ENCODE measurements around the gene TC2N.
"Not testable (repeated sequence)": the region's sequence is repeated elsewhere in the genome, so short reads cannot be mapped to it uniquely, and the experiment has no call there.

Gene TC2N

DNA sequence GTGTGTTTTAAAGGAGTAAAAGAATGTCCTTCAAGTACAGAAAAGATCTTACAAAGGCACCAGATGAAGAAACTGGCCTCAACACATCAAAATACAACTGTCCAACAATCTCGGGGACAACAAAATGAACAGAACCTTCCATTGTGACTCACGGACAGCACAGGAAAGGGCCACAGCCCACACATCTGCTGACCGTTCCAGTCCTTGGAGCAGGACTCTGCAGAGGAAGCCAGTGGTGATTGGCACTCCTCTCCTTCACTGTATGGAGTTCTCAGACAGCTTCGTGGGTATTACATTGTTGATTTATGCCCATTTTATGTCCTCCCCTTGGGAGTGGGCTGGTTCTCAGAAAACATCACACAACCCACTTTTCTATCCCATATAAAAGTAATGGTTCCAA lies 32.5 kb upstream of the TC2N start:
- Histone ChIP-seq H3K4me3 (no peak overlapping the region), H3K9me3 (no peaks in the 10 kb centered on the region), H3K36me3 (no peaks in the 10 kb centered on the region), H3K4me1 (peaks cover 0 to 99% (median 75%) of the 10 kb centered on the region in 4 donors), H3K27me3 (no peaks in the 10 kb centered on the region), H3K27ac (peak overlapping the region; percentile 67 to 89)
- DNase-seq: no peak
- TF ChIP-seq, protein P1, sequence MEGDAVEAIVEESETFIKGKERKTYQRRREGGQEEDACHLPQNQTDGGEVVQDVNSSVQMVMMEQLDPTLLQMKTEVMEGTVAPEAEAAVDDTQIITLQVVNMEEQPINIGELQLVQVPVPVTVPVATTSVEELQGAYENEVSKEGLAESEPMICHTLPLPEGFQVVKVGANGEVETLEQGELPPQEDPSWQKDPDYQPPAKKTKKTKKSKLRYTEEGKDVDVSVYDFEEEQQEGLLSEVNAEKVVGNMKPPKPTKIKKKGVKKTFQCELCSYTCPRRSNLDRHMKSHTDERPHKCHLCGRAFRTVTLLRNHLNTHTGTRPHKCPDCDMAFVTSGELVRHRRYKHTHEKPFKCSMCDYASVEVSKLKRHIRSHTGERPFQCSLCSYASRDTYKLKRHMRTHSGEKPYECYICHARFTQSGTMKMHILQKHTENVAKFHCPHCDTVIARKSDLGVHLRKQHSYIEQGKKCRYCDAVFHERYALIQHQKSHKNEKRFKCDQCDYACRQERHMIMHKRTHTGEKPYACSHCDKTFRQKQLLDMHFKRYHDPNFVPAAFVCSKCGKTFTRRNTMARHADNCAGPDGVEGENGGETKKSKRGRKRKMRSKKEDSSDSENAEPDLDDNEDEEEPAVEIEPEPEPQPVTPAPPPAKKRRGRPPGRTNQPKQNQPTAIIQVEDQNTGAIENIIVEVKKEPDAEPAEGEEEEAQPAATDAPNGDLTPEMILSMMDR (IDR thresholded peaks at IDR 0.05): no peak
- intact Hi-C loops (cut with DNase I; ENCODE audit: low total_unique reads): no loop called here

DNA sequence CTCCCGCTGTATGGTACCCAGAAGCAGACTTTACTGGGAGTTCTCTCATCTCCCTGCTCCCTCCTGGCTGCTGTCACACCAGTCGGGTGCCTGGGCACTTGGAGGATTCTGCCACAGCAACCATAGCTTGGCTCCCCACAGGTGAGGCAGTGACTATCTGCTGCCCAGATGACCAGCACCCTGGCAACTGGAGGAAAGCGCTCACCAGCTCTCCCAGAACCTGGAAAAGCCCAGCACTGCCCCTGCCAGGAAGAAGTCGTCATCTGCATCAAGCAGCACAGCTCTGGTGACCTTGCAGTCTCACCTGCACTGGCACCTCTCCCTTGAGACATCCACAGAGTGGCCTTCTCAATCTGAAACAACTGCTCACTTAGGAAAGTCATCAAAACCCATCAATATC lies 31.9 kb upstream of the TC2N start:
- H3K4me1 ChIP-seq: peaks cover 0 to 94% (median 72%) of the 10 kb centered on the region in 4 donors
- peak overlapping the region; percentile 67 to 89 for H3K27ac ChIP-seq

DNA sequence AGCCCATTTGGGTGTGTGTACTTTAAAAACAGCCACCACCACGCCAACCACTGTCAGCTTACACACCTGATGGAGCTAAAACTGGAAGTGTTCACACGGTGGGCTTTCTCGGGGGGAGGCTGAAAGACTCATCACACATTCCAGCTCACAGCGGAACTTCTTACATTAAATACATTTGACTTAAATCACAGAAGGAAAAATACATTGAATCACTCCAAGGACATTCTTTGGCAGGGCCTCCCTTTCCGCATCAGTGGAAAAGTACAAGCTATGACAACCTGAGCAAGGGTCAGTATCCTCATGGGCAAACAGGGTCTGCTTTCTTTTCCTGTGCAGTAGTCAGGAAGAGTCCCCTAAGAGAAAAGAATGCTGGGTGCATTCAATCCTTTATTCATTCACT lies 31.0 kb upstream of the TC2N start:
- Histone ChIP-seq H3K27ac (peak overlapping the region; percentile 64 to 89), H3K27me3 (no peaks in the 10 kb centered on the region), H3K36me3 (no peaks in the 10 kb centered on the region), H3K4me1 (peaks cover 0 to 92% (median 65%) of the 10 kb centered on the region in 4 donors), H3K9me3 (no peaks in the 10 kb centered on the region), H3K4me3 (no peak overlapping the region)
- DNase-seq: no peak
- TF ChIP-seq, protein P1 (IDR thresholded peaks at IDR 0.05): no peak
- intact Hi-C loops (cut with DNase I; ENCODE audit: low total_unique reads): no loop called here

More for the DNA sequence above, 31.9 kb upstream of the TC2N start:
- no peaks in the 10 kb centered on the region for H3K36me3 ChIP-seq
- no peak overlapping the region for H3K4me3 ChIP-seq
- intact Hi-C loops (cut with DNase I; ENCODE audit: low total_unique reads): no loop called here
- TF ChIP-seq, protein P1 (IDR thresholded peaks at IDR 0.05): no peak
- no peak for DNase-seq
- no peaks in the 10 kb centered on the region for H3K9me3 ChIP-seq
- H3K27me3 ChIP-seq: no peaks in the 10 kb centered on the region

DNA sequence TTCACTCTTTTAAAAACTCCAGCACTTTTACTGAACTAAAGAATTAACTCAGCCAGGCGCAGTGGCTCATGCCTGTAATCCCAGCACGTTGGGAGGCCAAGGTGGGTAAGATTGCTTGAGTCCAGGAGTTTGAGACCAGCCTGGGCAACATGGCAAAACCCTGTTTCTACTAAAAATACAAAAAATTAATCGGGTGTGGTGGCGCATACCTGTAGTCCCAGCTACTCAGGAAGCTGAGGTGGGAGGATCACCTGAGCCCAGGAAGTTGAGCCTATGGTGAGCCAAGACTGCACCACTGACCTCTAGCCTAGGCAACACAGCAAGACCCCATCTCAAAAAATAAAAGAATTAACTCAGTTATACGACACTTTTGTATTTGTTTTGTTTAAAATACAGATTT lies 30.4 kb upstream of the TC2N start:
- DNase-seq; H3K36me3 ChIP-seq; intact Hi-C loops (cut with DNase I; ENCODE audit: low total_unique reads); H3K27me3 ChIP-seq; H3K4me3 ChIP-seq; H3K9me3 ChIP-seq: not testable (repeated sequence)
- peak overlapping the region; percentile 64 to 89 for H3K27ac ChIP-seq
- peaks cover 0 to 92% (median 60%) of the 10 kb centered on the region in 4 donors for H3K4me1 ChIP-seq

DNA sequence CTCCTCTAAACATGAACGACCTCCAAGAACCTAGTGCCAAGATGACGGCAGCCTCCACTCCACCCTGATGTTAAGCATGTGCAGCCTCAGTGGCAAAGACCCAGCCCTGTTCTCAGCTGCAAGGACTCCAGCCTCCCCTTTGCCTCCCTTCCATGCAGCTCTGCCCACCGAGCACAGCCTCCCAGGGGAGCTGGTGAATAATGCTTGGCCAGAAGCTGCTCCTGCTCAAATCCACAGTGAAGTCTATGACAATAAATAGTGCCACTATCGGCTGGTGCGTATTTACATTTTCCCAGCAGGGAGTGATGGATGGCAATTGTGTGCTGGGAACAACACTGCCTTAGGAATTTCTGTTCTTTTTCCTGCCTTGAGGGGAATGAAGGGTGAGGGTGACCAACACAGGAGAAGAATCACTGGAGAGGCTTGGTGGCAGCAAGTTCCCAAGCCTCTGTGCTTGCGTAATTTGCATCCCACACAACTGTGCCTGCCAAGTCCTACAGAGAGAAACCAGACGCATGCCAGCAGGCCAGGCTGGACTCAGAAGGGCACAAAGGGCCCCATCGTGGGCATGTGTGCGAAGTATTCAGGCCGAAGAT lies 29.9 kb upstream of the TC2N start:
- peak overlapping the region; percentile 64 to 89 for H3K27ac ChIP-seq
- TF ChIP-seq, protein P1 (IDR thresholded peaks at IDR 0.05): peak in 1 of 2 experiments; percentile 7

DNA sequence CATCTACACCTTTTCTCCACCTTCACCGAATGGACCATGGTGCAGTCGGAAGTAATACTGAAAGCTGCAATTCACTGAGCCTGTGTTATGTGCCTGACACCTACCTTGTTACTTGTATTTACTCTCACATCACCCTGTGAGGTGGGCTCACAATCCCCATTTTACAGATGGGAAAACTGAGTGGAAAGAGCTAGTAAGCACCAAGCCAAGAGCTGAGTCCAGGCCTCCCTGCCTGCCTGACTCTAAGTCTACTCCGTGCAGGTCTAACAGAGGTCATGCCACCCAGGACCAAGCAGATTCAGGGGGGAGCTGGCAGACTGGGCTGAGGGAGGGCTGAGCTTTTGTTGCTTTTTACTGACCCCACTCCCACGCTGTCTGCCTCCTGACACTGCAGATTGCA lies 29.1 kb upstream of the TC2N start:
- peak overlapping the region; percentile 64 to 89 for H3K27ac ChIP-seq
- H3K9me3 ChIP-seq: no peaks in the 10 kb centered on the region
- H3K4me3 ChIP-seq: no peak overlapping the region

More for the DNA sequence above, 29.9 kb upstream of the TC2N start:
- Histone ChIP-seq H3K27me3 (no peaks in the 10 kb centered on the region), H3K4me3 (peak overlapping the region in 1 of 2 donors; percentile 7), H3K4me1 (peaks cover 0 to 92% (median 63%) of the 10 kb centered on the region in 4 donors), H3K9me3 (no peaks in the 10 kb centered on the region), H3K36me3 (no peaks in the 10 kb centered on the region)
- intact Hi-C loops (cut with DNase I; ENCODE audit: low total_unique reads): no loop called here
- DNase-seq: peak; percentile 82 to 96

More for the DNA sequence above, 29.1 kb upstream of the TC2N start:
- TF ChIP-seq, protein P1 (IDR thresholded peaks at IDR 0.05): no peak
- Histone ChIP-seq H3K27me3 (no peaks in the 10 kb centered on the region), H3K4me1 (peaks cover 0 to 92% (median 64%) of the 10 kb centered on the region in 4 donors), H3K36me3 (no peaks in the 10 kb centered on the region)
- intact Hi-C loops (cut with DNase I; ENCODE audit: low total_unique reads): no loop called here
- no peak for DNase-seq
